Prostate gland (tissue), 2 donors: Measurements from ENCODE around the gene SPTBN1. TPM values are rescaled to one million over a fixed set of nuclear protein-coding genes. Genes with fewer than 3 reads are reported as not detected.

Source experiments
- DNase-seq: peaks from one replicate; pipeline ENCODE4 v3.0.0-alpha.2; 2019; ENCODE audit warnings: low spot score
- H3K27ac ChIP-seq, 2 donors: fragments of 200-600 bp; sonication (generic); 2 replicates each; pipeline ENCODE4 v1.5.1; 2017 to 2019
- H3K27me3 ChIP-seq: fragments of 200-600 bp; sonication (generic); replicated peaks from 2 replicates; pipeline ENCODE4 v1.5.1; 2019; ENCODE audit not compliant: insufficient read depth
- H3K36me3 ChIP-seq, 2 donors: fragments of 200-600 bp; sonication (generic); 1 replicate in 1 of 2; 2 replicates in 1 of 2; pipeline versions ENCODE4 v1.5.1 to v1.8.1; 2017 to 2019
- H3K4me1 ChIP-seq: fragments of 200-600 bp; sonication (generic); replicated peaks from 2 replicates; pipeline ENCODE4 v1.5.1; 2019
- H3K4me3 ChIP-seq, 2 donors: fragments of 200-600 bp; sonication (generic); 2 replicates each; pipeline ENCODE4 v1.5.1; 2017 to 2019
- H3K9me3 ChIP-seq: fragments of 200-600 bp; sonication (generic); 2 replicates; pipeline ENCODE4 v1.5.1; 2017
- POLR2A ChIP-seq: fragments of 450-650 bp; IDR thresholded peaks from one replicate; pipeline ENCODE4 v1.6.1; 2016; ENCODE audit warnings: antibody characterized with exemption, mild to moderate bottlenecking
- POLR2AphosphoS5 ChIP-seq: sonication (generic); formaldehyde crosslinking; IDR thresholded peaks from one replicate; pipeline ENCODE4 v1.6.1; 2017; ENCODE audit warnings: antibody characterized with exemption
- WGBS: methylation state at CpG from one replicate; pipeline ENCODE4 v1.1.5; 2018; 5-methylcytosine and 5-hydroxymethylcytosine counted together
- intact Hi-C: fragments of 100-400 bp; cut with DNase I; formaldehyde crosslinking; loops from one replicate; pipeline ENCODE4 v1.14.2; 2022
- total RNA-seq, 2 donors: library from RNA; depleted of rRNA; stranded (reverse); fragments of >200 nt; gene quantifications; one replicate each; pipeline ENCODE4 v1.1.0, GENCODE V29; 2016
- TF ChIP-seq, protein P1 (sequence below), 4 experiments: fragments of 200-600 bp in 2 of 4; fragments of 450-650 bp in 2 of 4; sonication (generic) in 2 of 4; IDR thresholded peaks; 1 replicate in 3 of 4; 2 replicates in 1 of 4; pipeline ENCODE4 v1.5.1; 2016 to 2019; ENCODE audit warnings: antibody characterized with exemption in 4 of 4, mild to moderate bottlenecking in 2 of 4, moderate library complexity in 2 of 4

Gene SPTBN1
- total RNA-seq, 2 donors from 2014 or later, result 146 to 348 TPM

DNA sequence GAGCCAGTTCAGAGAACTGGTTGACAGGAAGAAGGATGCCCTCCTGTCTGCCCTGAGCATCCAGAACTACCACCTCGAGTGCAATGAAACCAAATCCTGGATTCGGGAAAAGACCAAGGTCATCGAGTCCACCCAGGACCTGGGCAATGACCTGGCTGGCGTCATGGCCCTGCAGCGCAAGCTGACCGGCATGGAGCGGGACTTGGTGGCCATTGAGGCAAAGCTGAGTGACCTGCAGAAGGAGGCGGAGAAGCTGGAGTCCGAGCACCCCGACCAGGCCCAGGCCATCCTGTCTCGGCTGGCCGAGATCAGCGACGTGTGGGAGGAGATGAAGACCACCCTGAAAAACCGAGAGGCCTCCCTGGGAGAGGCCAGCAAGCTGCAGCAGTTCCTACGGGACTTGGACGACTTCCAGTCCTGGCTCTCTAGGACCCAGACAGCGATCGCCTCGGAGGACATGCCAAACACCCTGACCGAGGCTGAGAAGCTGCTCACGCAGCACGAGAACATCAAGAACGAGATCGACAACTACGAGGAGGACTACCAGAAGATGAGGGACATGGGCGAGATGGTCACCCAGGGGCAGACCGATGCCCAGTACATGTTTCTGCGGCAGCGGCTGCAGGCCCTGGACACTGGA, 174.9 kb downstream of the SPTBN1 start:
- Histone ChIP-seq H3K4me3 (no peak overlapping the region), H3K27me3 (no peaks in the 10 kb centered on the region), H3K36me3 (peaks cover 11 to 26% of the 10 kb centered on the region in 2 donors), H3K27ac (peak overlapping the region; percentile 4 to 7), H3K4me1 (no peaks in the 10 kb centered on the region), H3K9me3 (no peaks in the 10 kb centered on the region)
- no peak for DNase-seq
- TF ChIP-seq POLR2A (no peak), POLR2AphosphoS5 (no peak)
- TF ChIP-seq, protein P1, sequence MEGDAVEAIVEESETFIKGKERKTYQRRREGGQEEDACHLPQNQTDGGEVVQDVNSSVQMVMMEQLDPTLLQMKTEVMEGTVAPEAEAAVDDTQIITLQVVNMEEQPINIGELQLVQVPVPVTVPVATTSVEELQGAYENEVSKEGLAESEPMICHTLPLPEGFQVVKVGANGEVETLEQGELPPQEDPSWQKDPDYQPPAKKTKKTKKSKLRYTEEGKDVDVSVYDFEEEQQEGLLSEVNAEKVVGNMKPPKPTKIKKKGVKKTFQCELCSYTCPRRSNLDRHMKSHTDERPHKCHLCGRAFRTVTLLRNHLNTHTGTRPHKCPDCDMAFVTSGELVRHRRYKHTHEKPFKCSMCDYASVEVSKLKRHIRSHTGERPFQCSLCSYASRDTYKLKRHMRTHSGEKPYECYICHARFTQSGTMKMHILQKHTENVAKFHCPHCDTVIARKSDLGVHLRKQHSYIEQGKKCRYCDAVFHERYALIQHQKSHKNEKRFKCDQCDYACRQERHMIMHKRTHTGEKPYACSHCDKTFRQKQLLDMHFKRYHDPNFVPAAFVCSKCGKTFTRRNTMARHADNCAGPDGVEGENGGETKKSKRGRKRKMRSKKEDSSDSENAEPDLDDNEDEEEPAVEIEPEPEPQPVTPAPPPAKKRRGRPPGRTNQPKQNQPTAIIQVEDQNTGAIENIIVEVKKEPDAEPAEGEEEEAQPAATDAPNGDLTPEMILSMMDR (IDR thresholded peaks at IDR 0.05), result no peak
- intact Hi-C loops, result loop anchor here (5.0 to 10.0 kb wide), 2 partner anchors 41 to 176 kb away; partner anchors contain the start of gene SPTBN1
- WGBS, result 75% methylated on average over 29 of the region's 30 CpGs

DNA sequence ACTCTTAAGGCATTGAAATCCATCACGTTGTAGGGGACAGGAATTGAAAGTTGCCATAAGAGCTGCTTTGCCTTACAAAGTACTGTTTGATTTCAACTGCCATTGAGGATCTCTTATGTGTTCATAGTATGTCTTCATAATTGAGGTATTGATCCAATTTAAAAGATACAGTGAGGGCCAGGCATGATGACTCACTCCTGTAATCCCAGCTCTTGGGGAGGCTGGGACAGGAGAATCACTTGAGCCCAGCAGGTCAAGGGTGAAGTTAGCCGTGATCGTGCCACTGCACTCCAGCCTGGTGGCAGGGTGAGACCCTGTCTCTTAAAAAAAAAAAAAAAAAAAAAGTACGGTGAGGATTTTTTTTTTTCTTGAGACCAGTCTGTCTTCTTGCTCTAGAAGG, 175.6 kb downstream of the SPTBN1 start:
- WGBS, result 70% methylated on average over 4 of the region's 4 CpGs
- TF ChIP-seq, protein P1 (IDR thresholded peaks at IDR 0.05), result no peak
- no peaks in the 10 kb centered on the region for H3K9me3 ChIP-seq
- peak overlapping the region in 1 of 2 donors; percentile 4 for H3K27ac ChIP-seq
- intact Hi-C loops, result loop anchor here (5.0 to 10.0 kb wide), 2 partner anchors 41 to 177 kb away; partner anchors contain the start of gene SPTBN1
- H3K27me3 ChIP-seq, result no peaks in the 10 kb centered on the region
- H3K4me3 ChIP-seq, result no peak overlapping the region
- H3K4me1 ChIP-seq, result peaks cover 3% of the 10 kb centered on the region
- DNase-seq, result no peak
- peaks cover 11 to 22% of the 10 kb centered on the region in 2 donors for H3K36me3 ChIP-seq

DNA sequence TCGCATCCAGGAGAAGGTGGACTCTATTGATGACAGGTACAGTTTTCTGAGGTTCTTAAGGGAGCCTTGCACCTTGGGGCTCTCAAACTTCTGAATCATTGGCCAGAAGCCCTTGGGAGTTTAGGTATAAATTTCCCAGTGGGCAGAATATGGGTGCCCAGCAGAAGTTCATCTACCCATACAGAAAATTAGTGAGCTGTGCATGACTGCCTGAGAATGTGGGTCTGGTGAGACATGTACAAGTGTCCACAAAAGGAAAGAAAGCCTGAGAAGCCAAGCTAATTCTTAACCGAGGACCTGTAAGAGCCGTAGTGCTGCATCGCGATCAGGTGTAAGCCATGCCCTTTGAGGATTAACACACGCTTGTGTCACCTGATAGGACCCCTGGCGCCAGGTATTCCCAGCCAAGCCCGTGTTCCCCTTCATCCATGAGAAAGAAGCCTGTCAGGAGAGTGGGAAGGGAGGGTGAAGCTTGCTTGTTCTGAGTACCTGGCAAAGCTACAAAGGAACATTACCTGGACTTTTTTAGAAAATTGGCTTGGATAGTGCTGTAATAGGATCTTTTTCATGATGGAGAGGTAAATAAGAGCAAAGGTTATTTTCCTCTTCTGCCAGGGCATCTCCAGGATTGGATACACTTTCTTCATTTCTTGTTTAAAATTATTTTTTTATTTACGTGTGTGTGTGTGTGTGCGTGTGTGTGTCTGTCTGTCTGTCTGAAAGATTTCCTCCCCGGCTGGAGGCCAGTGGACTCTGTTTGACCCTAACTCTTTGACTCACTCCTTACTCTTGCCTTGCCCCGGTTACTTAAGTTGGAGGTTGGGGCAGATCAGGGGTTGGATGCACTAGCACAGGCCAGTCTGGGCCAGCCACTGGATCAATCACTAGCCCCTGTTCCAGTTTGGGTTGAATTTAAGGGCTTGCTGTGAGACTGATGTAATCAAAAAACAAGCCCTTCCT, 176.9 kb downstream of the SPTBN1 start:
- intact Hi-C loops, result loop anchor here (5.0 to 10.0 kb wide), 2 partner anchors 39 to 178 kb away; partner anchors contain the start of gene SPTBN1

DNA sequence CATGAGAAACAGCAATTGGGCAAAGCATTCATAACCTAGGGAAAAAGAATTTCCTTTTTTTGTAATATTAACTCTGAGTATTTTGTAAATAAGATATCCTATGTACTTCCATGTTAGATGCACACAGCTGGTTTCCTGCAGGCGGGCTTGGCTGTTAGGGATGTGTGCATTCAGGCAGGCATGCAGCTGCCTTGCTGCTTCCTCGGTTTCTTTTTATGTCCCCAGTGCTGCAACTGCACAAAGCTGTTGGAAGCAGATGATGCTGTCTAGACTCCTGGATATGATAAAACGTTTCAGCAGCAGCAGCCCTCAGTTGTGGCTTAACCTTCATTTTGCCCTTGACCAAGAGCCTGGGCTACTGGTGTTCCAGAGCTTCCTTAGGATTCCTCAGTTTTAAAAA, 177.9 kb downstream of the SPTBN1 start:
- TF ChIP-seq POLR2AphosphoS5 (no peak), POLR2A (no peak)
- TF ChIP-seq, protein P1 (IDR thresholded peaks at IDR 0.05), result no peak
- intact Hi-C loops, result loop anchor here (5.0 to 10.0 kb wide), 2 partner anchors 38 to 179 kb away; partner anchors contain the start of gene SPTBN1
- no peaks in the 10 kb centered on the region for H3K9me3 ChIP-seq
- no peaks in the 10 kb centered on the region for H3K27me3 ChIP-seq
- no peak for DNase-seq
- no peak overlapping the region for H3K4me3 ChIP-seq
- H3K27ac ChIP-seq, result peak overlapping the region; percentile 43 to 56
- H3K36me3 ChIP-seq, result peaks cover 11 to 22% of the 10 kb centered on the region in 2 donors
- WGBS, result 56% methylated on average over 3 of the region's 3 CpGs
- peaks cover 3% of the 10 kb centered on the region for H3K4me1 ChIP-seq

More for the DNA sequence above, 176.9 kb downstream of the SPTBN1 start:
- H3K9me3 ChIP-seq, result no peaks in the 10 kb centered on the region
- peaks cover 11 to 22% of the 10 kb centered on the region in 2 donors for H3K36me3 ChIP-seq
- no peaks in the 10 kb centered on the region for H3K27me3 ChIP-seq
- WGBS, result 57% methylated on average over 12 of the region's 12 CpGs
- no peak overlapping the region for H3K4me3 ChIP-seq
- DNase-seq, result no peak
- TF ChIP-seq POLR2A (no peak), POLR2AphosphoS5 (no peak)
- TF ChIP-seq, protein P1 (IDR thresholded peaks at IDR 0.05), result no peak
- peaks cover 3% of the 10 kb centered on the region for H3K4me1 ChIP-seq
- peak overlapping the region; percentile 8 to 30 for H3K27ac ChIP-seq
